Kidney capillary endothelial cell (primary cell): ENCODE measurements around the gene CCDC92.
"Not testable (repeated sequence)": the region's sequence is repeated elsewhere in the genome, so short reads cannot be mapped to it uniquely, and the experiment has no call there.

Source experiments
- DNase-seq: peaks from one replicate; pipeline ENCODE4 v3.0.0-alpha.2; 2018; ENCODE audit warnings: low spot score

Gene CCDC92

GRCh38 chr12:123936471-123936870 is 36.2 kb downstream of the CCDC92 start:
- DNase-seq, result no peak

- DNase-seq, result no peak
These were observed 36.7 kb downstream of the CCDC92 start for GRCh38 chr12:123935956-123936355.

GRCh38 chr12:123934829-123935228 is 37.8 kb downstream of the CCDC92 start:
- DNase-seq, result no peak

- no peak for DNase-seq
These were observed 38.5 kb downstream of the CCDC92 start for GRCh38 chr12:123934016-123934620.

GRCh38 chr12:123933214-123933613 is 39.4 kb downstream of the CCDC92 start:
- no peak for DNase-seq

GRCh38 chr12:123931686-123932321 is 40.8 kb downstream of the CCDC92 start:
- DNase-seq, result no peak

GRCh38 chr12:123929946-123930583 is 42.6 kb downstream of the CCDC92 start:
- DNase-seq, result no peak

- no peak for DNase-seq
These were observed 43.7 kb downstream of the CCDC92 start for GRCh38 chr12:123928897-123929296.

GRCh38 chr12:123928274-123928865 is 44.3 kb downstream of the CCDC92 start:
- DNase-seq, result no peak

- DNase-seq, result no peak
These were observed 48.1 kb downstream of the CCDC92 start for GRCh38 chr12:123924539-123924938.

- no peak for DNase-seq
These were observed 48.7 kb downstream of the CCDC92 start for GRCh38 chr12:123923927-123924326.

GRCh38 chr12:123923038-123923437 is 49.6 kb downstream of the CCDC92 start:
- no peak for DNase-seq

GRCh38 chr12:123919980-123920360 is 52.7 kb downstream of the CCDC92 start:
- DNase-seq, result no peak

GRCh38 chr12:123917337-123917850 is 55.2 kb downstream of the CCDC92 start:
- DNase-seq, result no peak

GRCh38 chr12:123916729-123917128 is 55.9 kb downstream of the CCDC92 start:
- DNase-seq, result no peak

GRCh38 chr12:123914726-123915333 is 57.8 kb downstream of the CCDC92 start:
- no peak for DNase-seq

- no peak for DNase-seq
These were observed 59.9 kb downstream of the CCDC92 start for GRCh38 chr12:123912415-123913380.

- not testable (repeated sequence) for DNase-seq
These were observed 60.8 kb downstream of the CCDC92 start for GRCh38 chr12:123911672-123912409.

GRCh38 chr12:123910761-123911193 is 61.9 kb downstream of the CCDC92 start:
- DNase-seq, result no peak

GRCh38 chr12:123910057-123910456 is 62.6 kb downstream of the CCDC92 start:
- no peak for DNase-seq
